Adrenal gland (tissue), 5 donors: Measurements from ENCODE around the gene FLNA.
A peak's percentile ranks its signal among the peaks of the same experiment; 100 is the strongest.

Experiments
- CTCF ChIP-seq, 6 experiments: fragments of 450-650 bp in 4 of 6; fragments of 200-600 bp in 2 of 6; sonication (generic) in 1 of 6; IDR thresholded peaks; 1 replicate in 5 of 6; 2 replicates in 1 of 6; pipeline versions ENCODE4 v1.5.1 to v1.8.0; 2016 to 2021; ENCODE audit warnings: antibody characterized with exemption in 6 of 6, mild to moderate bottlenecking in 2 of 6, moderate library complexity in 1 of 6
- POLR2A ChIP-seq, 2 donors: fragments of 450-650 bp; IDR thresholded peaks; one replicate each; pipeline ENCODE4 v1.6.1; 2017; ENCODE audit warnings: antibody characterized with exemption in 2 of 2, mild to moderate bottlenecking in 2 of 2, moderate library complexity in 1 of 2
- donor health status: DM: no; HTN: no; CAD: no.

DNA sequence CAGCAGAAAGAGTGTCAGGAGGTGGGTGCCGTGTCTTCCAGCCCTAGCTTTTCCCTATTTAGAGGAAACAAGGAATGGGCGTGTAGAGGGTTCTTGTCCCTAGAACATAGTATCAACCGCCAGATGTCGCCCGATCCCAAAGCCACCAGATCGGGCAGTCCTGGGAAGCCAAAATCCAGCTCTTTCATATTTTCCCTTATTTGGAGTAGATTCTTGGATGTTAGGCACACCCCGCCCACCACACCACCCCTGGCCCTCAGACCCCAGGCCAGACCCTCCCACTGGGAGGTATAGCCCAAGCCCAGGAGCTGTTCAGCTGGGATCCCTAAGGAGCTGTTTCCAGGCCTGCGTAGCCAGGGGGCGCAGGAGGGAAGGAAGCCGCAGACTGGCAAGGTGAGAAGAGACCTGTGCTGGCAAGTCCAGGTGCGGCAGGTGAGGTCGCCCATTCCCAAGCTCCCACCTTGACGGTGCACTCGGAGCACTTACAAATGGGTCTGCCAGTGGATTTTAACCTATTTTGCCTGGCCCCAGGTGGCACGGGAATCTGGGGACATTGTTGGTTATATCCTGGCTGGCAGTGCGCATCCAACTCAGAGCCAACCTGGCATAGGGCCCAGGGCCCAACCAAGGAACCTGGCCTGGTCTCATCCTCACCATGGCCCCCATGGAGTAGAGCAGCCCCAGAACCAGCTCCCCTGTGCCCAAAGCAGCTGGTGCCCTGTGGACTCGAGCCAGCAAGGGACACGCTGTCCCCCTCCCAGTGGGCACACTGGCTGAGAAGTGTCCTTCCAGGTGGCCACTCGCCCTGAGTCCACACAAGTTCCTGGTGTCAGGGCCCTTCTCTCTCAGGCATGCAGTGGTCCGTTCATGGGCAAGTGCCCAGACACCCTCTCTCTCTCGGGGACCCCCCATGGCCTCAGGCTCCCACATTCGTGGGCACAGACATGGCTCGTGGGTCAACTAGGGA, 811 bp downstream of the FLNA start:
- TF ChIP-seq CTCF (IDR thresholded peaks at IDR 0.05): peak; percentile 33 to 59 (median 50)
- no peak for TF ChIP-seq POLR2A (IDR thresholded peaks at IDR 0.05)
